Calu3 (cell line): ENCODE measurements around the gene RAB40C. TPM values are rescaled to one million over a fixed set of nuclear protein-coding genes. Genes with fewer than 3 reads are reported as not detected.

Experiments used
- BruUV-seq: library from RNA; stranded (reverse); fragments of 400-500 nt; replicated peaks from 2 replicates; lab custom pipeline; 2021; lab: Mats Ljungman, UMichigan
- CTCF ChIA-PET: fragments of 300-600 bp; sonication (Branson Sonifier 250); formaldehyde crosslinking; loops from one replicate; lab custom pipeline; 2022; ENCODE audit warnings: antibody characterized with exemption; lab: Charles Lee
- DNase-seq: peaks from one replicate; pipeline ENCODE4 v3.0.0; 2022
- H3K27ac Mint-ChIP-seq: one replicate; pipeline ENCODE4 v1.8.0; 2022; ENCODE audit warnings: mixed read lengths; ENCODE audit not compliant: unreplicated experiment
- H3K27me3 Mint-ChIP-seq: one replicate; pipeline ENCODE4 v1.8.0; 2022; ENCODE audit warnings: mixed read lengths; ENCODE audit not compliant: unreplicated experiment
- H3K36me3 Mint-ChIP-seq: one replicate; pipeline ENCODE4 v1.8.0; 2022; ENCODE audit warnings: mild to moderate bottlenecking, moderate library complexity, mixed read lengths; ENCODE audit not compliant: insufficient read depth, unreplicated experiment
- H3K4me1 Mint-ChIP-seq: one replicate; pipeline ENCODE4 v1.8.0; 2022; ENCODE audit warnings: mild to moderate bottlenecking, low read depth, mixed read lengths; ENCODE audit not compliant: unreplicated experiment
- H3K4me3 Mint-ChIP-seq: one replicate; pipeline ENCODE4 v1.8.0; 2022; ENCODE audit warnings: mild to moderate bottlenecking, low read depth, moderate library complexity, mixed read lengths; ENCODE audit not compliant: unreplicated experiment
- H3K9me3 Mint-ChIP-seq: one replicate; pipeline ENCODE4 v1.8.0; 2022; ENCODE audit warnings: low read depth, mixed read lengths; ENCODE audit not compliant: unreplicated experiment
- intact Hi-C: fragments of 100-400 bp; cut with micrococcal nuclease; formaldehyde crosslinking; loops from one replicate; pipeline ENCODE4 v1.10.0; 2022; ENCODE audit not compliant: unreplicated experiment
- total RNA-seq: library from RNA; stranded (reverse); gene quantifications from 2 replicates; pipeline ENCODE4 v1.2.3, GENCODE V29; 2022
- TF ChIP-seq, protein P1 (sequence below): fragments of 200-600 bp; IDR thresholded peaks from one replicate; pipeline ENCODE4 v1.8.0; 2022; ENCODE audit warnings: antibody characterized with exemption; ENCODE audit not compliant: unreplicated experiment

The RAB40C gene
- total RNA-seq, 1 experiment from 2014 or later: 35.6 TPM

DNA sequence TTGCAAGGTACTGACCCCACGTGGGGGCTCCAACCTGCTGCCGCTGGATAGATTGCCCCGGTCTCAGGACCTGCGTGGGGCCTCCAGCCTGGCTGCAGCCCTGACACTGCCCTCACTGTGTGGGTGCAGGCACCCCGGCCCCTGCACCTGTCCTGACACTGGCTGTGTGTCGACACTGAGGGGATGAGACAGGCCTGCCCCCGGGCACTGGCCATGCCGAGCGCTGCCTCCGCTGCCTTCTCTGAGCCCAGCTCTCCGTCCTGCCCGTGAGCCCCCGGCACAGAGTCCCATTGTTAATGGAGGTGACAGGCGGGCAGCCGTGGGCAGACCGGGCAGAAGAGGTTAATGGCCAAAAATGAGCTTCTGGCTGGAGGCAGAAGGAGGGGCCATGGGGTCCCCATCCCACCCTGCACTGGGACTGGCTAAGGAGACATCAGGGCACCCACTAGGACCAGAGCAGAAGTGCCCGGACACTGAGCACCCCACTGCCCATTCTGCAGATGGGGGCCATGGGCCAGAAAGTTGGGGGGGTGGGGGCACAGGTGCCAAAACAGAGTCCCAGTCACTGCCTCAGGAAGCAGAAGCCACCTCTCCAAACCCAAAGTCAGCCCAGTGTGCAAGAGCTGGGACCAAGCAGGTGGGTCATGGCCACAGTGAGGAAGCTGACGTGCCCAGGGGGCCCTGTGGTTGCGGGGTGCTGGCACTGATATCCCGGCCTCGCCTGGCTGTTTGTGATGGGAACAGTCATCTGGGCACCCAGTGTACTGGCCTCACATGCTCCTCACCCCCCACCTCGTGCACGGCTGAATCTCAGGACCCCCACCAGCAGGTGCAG is 32.2 kb upstream of the RAB40C start:
- no peak for DNase-seq
- CTCF ChIA-PET: no interaction called here
- peaks cover 47% of the 10 kb centered on the region for H3K27me3 Mint-ChIP-seq
- intact Hi-C loops: no loop called here
- H3K36me3 Mint-ChIP-seq: peaks cover 17% of the 10 kb centered on the region
- no TSS peak for BruUV-seq
- TF ChIP-seq, protein P1, sequence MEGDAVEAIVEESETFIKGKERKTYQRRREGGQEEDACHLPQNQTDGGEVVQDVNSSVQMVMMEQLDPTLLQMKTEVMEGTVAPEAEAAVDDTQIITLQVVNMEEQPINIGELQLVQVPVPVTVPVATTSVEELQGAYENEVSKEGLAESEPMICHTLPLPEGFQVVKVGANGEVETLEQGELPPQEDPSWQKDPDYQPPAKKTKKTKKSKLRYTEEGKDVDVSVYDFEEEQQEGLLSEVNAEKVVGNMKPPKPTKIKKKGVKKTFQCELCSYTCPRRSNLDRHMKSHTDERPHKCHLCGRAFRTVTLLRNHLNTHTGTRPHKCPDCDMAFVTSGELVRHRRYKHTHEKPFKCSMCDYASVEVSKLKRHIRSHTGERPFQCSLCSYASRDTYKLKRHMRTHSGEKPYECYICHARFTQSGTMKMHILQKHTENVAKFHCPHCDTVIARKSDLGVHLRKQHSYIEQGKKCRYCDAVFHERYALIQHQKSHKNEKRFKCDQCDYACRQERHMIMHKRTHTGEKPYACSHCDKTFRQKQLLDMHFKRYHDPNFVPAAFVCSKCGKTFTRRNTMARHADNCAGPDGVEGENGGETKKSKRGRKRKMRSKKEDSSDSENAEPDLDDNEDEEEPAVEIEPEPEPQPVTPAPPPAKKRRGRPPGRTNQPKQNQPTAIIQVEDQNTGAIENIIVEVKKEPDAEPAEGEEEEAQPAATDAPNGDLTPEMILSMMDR: no peak
- no peaks in the 10 kb centered on the region for H3K4me1 Mint-ChIP-seq
- no peak overlapping the region for H3K4me3 Mint-ChIP-seq
- H3K9me3 Mint-ChIP-seq: no peaks in the 10 kb centered on the region
- H3K27ac Mint-ChIP-seq: no peak overlapping the region

DNA sequence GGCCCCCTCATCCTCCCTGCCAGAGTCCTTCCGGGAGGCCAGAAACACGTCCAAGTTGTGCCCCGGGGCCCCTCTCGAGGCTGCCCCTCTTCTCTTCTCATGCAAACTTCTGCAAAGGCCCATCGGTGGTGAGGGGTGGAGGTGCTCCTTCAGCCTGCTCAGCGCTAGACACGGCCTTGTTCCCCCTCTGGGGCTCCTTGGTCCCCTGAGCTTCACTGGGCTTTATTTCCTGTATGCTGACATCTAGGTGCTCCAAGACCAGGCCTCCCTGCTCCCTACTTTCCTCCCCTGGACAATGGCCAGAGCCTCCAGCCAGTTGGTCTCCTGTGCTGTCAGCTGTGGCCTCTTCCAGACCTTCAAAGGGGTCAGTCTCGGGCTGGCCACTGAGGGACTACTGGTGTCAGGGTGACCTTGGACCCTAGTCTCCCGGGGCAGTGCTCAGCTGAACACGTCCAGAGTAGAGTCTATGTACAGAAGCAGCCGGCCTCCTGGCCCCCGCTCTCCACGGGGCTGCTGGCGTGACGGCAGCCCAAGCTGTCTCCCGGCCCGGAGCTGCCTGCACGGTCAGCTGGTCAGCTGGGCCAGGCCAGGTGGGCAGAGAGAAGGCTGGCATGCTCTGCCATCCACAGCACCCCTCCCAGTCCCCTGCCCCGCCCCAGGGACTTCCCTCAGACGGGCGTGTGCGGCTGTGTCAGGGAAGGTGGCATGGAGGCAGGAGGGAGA is 31.4 kb upstream of the RAB40C start:
- CTCF ChIA-PET: no interaction called here
- intact Hi-C loops: no loop called here
- no peak overlapping the region for H3K4me3 Mint-ChIP-seq
- no peaks in the 10 kb centered on the region for H3K4me1 Mint-ChIP-seq
- H3K36me3 Mint-ChIP-seq: peaks cover 14% of the 10 kb centered on the region
- no peak for DNase-seq
- H3K27me3 Mint-ChIP-seq: peaks cover 55% of the 10 kb centered on the region
- TF ChIP-seq, protein P1: no peak
- H3K27ac Mint-ChIP-seq: no peak overlapping the region
- H3K9me3 Mint-ChIP-seq: no peaks in the 10 kb centered on the region
- BruUV-seq: no TSS peak

DNA sequence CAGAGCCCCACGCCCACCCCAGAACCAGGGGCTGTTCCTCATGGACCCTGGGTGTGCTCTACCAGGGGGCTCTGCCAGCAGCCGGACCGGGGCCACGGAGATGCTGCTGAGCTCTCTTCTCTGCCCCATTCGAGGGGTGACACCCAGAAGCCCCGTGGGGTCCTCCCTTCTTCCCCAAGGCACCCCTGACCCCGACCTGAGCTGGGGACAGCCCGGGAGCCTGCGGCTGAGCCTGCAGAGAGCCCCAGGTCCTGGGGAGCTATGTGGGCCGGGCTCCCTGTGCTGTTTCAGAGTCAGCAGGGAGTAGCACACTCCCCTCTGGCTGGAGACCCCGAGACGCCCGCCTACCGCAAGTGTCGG is 30.9 kb upstream of the RAB40C start:
- no peak for DNase-seq
- Mint-ChIP-seq H3K4me3 (no peak overlapping the region), H3K27ac (no peak overlapping the region), H3K36me3 (peaks cover 12% of the 10 kb centered on the region), H3K9me3 (no peaks in the 10 kb centered on the region), H3K4me1 (no peaks in the 10 kb centered on the region), H3K27me3 (peaks cover 60% of the 10 kb centered on the region)
- intact Hi-C loops: no loop called here
- TF ChIP-seq, protein P1: no peak
- CTCF ChIA-PET: no interaction called here
- BruUV-seq: no TSS peak

DNA sequence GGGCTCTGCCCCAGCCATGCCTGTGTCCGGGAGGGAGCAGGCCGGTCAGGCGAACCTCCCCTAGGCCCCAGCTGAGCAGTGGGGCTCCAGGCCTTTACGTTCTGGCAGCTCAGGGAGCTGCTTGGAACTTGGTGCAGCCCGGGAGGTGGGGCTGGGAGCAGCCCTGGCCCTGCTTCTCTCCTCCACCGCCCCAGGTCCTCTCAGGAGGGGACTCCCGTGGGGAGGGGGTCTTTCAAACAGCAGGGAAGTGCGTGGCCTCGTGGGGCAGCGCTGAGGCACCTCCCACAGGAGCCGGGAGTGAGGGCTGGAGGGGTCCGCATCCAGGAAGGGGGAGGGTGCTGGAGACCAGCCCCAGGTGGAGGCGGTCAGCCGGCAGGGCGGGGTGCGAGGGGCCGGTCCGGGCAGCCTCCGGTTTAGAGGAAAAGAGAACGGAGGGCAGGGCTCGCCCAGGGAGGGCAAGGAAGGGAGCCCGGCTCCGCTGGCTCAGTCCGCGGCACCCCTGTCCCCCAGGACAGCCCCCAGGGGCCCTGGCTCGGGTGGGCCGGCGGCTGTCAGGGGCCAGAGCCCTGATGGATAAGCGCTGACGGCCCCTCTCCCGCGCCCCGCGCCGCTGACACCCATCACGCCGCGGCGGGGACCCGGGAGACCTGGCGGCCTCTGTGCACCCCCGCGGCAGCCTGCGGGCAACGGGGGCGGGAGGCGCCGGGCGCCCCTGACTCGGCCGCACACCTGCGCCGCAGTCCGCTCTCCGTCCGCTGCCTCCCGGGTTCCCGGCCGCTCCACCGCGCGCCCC is 30.3 kb upstream of the RAB40C start:
- CTCF ChIA-PET: no interaction called here
- no TSS peak for BruUV-seq
- intact Hi-C loops: no loop called here
- TF ChIP-seq, protein P1: no peak
- H3K36me3 Mint-ChIP-seq: peaks cover 7% of the 10 kb centered on the region
- peaks cover 64% of the 10 kb centered on the region for H3K27me3 Mint-ChIP-seq
- no peak for DNase-seq
- H3K27ac Mint-ChIP-seq: no peak overlapping the region
- no peaks in the 10 kb centered on the region for H3K4me1 Mint-ChIP-seq
- H3K4me3 Mint-ChIP-seq: no peak overlapping the region
- no peaks in the 10 kb centered on the region for H3K9me3 Mint-ChIP-seq
